Measurements from ENCODE around the gene BEAN1.
"Not testable (repeated sequence)": the region's sequence is repeated elsewhere in the genome, so short reads cannot be mapped to it uniquely, and the experiment has no call there.

Gene BEAN1

GRCh38 chr16:66487580-66488275 lies 60.6 kb downstream of the BEAN1 start:
- DNase-seq: no peak

DNA sequence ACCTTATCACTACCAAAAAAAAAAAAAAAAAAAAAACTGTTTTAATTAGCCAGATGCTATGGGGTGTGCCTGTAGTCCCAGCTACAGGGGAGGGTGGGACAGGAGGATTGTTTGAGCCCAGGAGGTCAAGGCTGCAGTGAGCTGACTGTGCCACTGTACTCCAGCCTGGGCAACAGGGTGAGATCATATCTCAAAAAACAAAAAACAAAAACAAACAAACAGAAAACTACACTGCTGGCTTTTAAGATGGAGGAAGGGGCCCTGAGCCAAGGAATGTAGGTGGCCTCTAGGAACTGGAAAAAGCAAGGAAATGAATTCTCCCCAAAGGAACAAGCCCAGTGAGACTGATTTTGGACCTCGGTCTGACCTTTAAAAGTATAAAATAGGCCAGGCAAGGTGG lies 61.4 kb downstream of the BEAN1 start:
- no peak for DNase-seq

GRCh38 chr16:66489385-66489784 lies 62.3 kb downstream of the BEAN1 start:
- no peak for DNase-seq

DNA sequence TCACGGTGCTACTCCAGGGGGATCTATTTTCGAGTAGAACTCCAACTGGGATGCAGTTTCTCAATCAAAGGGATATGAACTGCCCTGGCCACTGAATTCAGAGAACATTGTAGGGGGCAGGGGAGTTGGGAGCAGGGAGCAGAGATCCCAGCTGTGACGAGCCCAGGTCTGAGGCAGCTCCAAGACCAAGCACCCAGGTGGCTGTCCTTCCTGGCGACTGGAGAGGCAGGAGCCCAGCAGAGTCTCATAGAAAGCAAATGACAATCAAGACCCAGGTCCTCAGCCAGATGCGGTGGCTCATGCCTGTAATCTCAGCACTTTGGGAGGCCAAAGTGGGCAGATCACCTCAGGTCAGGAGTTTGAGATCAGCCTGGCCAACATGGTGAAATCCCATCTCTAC lies 62.7 kb downstream of the BEAN1 start:
- DNase-seq: no peak

- DNase-seq: peak; percentile 44
Measured at GRCh38 chr16:66490774-66491715, 64.0 kb downstream of the BEAN1 start.

- no peak for DNase-seq
Measured at GRCh38 chr16:66491716-66492064, 64.6 kb downstream of the BEAN1 start.

GRCh38 chr16:66493490-66494401 lies 66.7 kb downstream of the BEAN1 start:
- DNase-seq: no peak

DNA sequence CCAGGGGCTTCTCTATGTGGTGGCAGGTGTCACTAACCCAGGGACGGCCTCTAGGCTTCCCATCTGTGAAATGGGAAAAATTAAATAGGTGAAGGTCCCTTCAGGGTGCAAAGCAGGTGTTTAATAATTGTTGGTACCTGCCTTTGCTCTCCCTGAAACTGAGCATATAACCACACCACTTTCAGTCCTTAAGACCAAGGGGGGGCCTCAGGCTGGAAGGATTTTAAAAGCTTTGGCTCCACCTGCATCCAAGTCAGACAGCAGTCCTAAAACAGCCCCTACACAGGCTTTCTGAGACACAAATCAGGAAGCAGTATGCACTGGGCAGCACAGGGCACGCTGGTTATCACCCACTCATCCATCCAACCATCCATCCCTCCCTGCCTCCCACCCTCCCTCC lies 67.8 kb downstream of the BEAN1 start:
- DNase-seq: no peak

GRCh38 chr16:66495440-66495839 lies 68.3 kb downstream of the BEAN1 start:
- DNase-seq: no peak

DNA sequence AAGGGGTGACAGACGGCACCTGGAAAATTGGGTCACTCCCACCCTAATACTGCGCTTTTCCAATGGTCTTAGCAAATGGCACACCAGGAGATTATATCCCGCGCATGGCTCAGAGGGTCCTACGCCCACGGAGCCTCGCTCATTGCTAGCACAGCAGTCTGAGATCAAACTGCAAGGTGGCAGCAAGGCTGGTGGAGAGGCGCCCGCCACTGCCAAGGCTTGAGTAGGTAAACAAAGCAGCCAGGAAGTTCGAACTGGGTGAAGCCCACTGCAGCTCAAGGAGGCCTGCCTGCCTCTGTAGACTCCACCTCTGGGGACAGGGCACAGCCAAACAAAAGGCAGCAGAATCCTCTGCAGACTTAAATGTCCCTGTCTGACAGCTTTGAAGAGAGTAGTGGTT lies 69.1 kb downstream of the BEAN1 start:
- not testable (repeated sequence) for DNase-seq

GRCh38 chr16:66497921-66498320 lies 70.8 kb downstream of the BEAN1 start:
- not testable (repeated sequence) for DNase-seq

DNA sequence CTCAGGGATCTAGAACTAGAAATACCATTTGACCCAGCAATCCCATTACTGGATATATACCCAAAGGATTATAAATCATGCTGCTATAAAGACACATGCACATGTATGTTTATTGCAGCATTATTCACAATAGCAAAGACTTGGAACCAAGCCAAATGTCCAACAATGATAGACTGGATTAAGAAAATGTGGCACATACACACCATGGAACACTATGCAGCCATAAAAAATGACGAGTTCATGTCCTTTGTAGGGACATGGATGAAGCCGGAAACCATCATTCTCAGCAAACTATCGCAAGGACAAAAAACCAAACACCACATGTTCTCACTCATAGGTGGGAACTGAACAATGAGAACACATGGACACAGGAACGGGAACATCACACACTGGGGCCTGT lies 74.5 kb downstream of the BEAN1 start:
- not testable (repeated sequence) for DNase-seq

DNA sequence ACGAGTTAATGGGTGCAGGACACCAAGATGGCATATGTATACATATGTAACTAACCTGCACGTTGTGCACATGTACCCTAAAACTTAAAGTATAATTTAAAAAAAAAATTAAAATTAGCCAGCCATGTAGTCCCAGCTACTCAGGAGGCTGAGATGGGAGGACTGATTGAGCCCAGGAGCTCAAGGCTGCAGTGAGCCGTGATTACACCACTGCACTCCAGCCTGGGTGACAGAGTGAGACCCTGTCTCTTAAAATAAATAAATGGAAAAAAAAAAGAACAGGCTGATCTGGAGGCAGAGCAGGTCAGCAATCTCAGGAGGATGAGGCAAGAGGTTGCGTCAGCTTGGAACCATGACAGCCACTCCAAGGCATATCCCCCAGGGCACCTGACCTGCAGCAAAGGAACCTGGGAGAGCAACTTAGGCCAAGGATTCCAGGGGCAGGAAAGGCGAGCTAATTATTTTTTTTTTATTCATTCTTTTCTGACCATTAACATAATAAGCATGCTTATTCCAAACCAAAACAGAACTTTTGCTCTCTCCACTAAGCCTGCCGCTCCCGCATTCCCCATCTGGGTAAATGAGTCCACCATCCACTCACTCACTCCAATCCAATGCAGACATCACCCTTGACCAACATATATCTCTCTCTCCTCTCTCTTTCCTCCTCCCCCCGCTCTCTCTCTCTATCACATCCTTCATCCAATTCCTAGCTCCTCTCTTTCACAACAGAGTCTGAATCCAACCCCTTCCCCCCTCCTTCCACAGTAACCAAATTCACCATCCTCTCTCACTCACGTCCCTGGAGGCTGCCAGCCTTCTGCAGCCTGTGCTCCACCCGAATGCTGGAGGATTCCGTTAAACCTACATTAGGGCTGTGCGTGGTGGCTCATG lies 75.2 kb downstream of the BEAN1 start:
- no peak for DNase-seq

DNA sequence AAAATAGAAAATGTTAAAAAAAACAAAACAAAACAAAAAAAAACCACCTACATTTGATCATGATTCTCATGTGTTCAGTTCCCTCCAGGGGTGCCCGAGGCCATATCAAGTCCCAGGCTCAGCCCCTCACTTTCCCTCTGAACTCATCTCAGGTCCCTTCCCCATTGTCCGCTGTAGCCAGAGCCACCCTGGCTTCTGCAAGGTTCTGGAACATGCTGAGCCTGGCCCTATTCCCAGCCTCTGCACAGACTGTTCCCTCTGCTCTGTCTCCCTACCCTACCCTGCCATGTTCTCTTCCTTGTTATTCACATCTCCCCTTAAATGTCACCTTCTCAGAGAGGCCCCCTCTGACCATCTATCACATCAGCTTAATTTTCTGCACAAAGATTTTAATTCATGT lies 75.9 kb downstream of the BEAN1 start:
- DNase-seq: no peak

- DNase-seq: no peak
Measured at GRCh38 chr16:66503612-66504011, 76.5 kb downstream of the BEAN1 start.

DNA sequence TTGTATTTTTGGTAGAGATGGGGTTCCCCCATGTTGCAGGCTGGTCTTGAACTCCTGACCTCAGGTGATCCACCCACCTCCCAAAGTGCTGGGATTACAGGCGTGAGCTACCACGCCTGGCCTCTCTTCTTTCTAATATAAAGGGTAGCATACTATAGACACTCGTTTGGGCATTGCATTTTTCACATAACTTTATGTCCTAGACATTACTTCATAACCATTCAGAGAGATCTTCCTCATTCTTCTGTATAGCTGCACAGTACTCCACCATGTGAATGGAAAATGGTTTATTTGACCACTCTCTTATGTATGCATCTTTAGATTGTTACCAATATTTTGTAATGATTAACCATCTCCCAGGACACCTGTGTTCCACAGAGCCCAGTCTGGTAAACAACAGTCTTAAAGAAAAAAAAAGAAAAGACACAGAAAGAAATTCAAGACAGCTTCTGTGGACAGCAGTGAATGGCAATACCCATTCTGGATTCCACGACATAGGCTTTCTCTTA lies 80.7 kb downstream of the BEAN1 start:
- no peak for DNase-seq

DNA sequence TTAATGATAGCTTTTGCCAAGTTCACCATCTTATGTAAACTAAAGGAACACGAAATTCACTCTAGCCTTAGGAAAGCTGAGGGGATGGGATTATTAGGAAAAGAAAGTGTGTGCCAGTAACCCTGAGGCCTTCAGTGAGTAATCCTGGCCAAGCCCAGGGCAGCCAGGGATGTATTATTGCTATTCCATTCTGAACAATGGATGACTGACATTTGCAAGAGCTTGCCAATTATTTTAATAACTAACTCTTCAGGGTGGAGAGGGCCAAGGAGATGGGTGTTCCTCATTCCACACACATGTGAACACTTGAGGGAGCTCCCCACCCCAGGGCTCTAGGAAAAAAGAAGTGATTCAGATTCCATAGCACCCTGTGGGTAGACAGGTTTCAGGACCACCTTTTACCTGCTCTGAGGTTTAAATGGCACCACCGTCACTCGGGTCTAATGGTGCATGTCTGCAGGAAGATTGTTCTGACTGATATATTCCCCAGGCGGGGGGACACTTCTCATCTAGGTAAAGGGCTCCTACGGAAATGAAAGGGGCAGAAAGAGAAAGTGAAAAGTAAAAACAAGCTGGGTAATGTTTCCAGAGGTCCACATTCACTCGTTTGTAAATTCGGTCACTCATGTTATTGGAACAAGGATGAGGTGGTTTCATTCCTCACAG lies 81.3 kb downstream of the BEAN1 start:
- DNase-seq: no peak

DNA sequence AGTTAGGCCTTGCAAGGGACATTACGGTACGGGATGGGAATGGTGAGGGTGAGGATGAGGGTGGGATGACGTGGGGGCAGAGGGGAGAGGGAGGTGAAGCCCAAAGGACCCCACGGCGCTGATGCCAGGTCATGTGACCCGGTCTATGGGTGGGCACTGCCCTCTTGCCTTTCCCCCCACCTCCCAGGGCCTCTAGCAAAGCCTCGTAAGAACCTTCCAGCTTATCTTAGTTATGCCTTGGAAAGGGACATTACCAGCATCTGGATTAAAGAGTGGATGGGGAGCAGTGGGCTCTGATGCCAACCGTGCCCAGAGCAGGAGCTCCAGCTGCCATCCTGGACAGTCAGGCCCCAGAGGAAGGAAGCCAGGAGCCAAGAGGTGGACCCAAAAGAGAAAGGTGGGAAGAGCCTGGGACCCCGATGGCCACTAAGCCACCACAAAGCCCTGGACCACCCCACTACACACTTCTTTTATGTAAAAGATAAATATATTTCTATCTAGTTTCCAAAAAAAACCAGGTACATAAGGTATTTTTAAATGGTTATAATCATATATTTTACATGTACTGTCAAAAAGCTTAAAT lies 81.9 kb downstream of the BEAN1 start:
- no peak for DNase-seq

GRCh38 chr16:66509576-66509975 lies 82.5 kb downstream of the BEAN1 start:
- no peak for DNase-seq

DNA sequence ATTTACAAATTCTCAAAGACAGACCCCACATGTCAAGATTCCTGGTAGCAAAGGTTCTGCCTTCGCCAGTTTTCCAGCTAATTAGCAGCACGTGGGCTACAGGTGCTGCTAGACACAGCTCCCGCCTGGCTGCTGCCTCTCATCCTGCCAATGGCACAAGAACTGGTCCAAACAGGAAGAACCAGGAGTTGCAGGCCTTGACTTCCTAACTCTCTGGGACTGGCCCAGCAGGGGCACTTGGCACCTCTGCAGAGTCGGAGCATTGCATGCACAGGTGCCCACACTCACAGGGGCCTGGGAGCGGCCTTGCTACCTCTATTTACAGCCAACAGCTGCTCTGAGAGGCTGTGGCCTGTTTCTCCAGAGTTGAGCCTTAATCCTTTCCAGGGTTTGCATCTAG lies 83.2 kb downstream of the BEAN1 start:
- DNase-seq: no peak

Measured in hematopoietic multipotent progenitor cell treated with erythropoietin and hydrocortisone succinate and interleukin-3 and kit ligand, for 8 days (in vitro differentiated cells).